ENCODE data around the gene SERP2.

SERP2 gene

DNA sequence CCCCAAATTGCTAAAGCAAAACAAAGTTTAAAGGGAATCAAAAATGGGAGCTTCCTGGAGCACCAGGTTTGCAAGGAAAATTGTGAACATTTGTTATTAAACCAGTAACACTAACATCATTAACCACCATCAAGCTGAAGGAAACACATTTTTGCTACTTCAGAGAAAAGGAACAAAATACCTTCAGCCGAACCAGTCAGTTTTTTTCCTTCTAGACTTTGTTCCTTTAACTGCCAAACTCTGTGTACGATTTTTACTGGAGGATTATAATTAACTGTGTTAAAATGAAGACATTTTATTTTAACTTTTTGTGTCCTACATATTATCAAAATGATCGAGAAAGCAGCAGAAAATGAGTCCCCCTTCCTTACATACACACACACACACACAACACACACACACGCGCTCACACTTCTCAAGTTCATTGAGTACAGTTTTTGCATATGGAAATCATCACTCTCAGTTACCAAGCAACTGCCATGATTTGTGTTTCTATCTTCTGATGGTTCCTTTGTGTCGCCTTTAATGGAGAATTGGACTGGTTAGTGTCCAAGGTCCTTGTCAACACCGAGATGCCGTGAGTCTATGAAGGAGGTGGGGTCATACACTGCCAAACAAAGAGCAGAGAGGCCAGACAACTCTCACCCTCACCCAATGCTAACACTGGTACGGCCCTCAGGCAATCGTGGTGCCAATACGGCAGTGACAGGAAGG, 9.8 kb upstream of the SERP2 start:
- TF ChIP-seq, protein P1, sequence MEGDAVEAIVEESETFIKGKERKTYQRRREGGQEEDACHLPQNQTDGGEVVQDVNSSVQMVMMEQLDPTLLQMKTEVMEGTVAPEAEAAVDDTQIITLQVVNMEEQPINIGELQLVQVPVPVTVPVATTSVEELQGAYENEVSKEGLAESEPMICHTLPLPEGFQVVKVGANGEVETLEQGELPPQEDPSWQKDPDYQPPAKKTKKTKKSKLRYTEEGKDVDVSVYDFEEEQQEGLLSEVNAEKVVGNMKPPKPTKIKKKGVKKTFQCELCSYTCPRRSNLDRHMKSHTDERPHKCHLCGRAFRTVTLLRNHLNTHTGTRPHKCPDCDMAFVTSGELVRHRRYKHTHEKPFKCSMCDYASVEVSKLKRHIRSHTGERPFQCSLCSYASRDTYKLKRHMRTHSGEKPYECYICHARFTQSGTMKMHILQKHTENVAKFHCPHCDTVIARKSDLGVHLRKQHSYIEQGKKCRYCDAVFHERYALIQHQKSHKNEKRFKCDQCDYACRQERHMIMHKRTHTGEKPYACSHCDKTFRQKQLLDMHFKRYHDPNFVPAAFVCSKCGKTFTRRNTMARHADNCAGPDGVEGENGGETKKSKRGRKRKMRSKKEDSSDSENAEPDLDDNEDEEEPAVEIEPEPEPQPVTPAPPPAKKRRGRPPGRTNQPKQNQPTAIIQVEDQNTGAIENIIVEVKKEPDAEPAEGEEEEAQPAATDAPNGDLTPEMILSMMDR (IDR thresholded peaks at IDR 0.05) = no peak

GRCh38 chr13:44364345-44365000, 9.2 kb upstream of the SERP2 start:
- TF ChIP-seq, protein P1 (IDR thresholded peaks at IDR 0.05) = no peak

- TF ChIP-seq, protein P1 (IDR thresholded peaks at IDR 0.05) = no peak
Measured at GRCh38 chr13:44365008-44365407, 8.6 kb upstream of the SERP2 start.

DNA sequence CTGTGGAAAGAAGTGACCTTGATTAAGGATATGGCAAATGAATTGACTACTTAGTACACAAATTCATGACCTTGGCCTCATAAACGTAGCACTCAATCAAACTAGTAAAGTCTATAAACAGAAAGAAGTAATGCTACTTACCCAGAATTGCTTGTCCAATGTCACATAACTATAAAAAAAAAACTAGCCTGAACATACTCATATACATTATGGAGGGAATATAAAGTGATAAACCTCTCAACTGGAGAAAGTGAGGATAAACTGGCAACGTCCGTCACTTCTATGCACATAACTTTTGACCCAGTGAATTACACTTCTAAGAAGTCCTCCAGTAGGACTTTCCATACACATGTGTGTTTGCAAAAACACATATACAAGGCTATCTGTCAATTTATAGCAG, 7.7 kb upstream of the SERP2 start:
- TF ChIP-seq, protein P1 (IDR thresholded peaks at IDR 0.05) = no peak

DNA sequence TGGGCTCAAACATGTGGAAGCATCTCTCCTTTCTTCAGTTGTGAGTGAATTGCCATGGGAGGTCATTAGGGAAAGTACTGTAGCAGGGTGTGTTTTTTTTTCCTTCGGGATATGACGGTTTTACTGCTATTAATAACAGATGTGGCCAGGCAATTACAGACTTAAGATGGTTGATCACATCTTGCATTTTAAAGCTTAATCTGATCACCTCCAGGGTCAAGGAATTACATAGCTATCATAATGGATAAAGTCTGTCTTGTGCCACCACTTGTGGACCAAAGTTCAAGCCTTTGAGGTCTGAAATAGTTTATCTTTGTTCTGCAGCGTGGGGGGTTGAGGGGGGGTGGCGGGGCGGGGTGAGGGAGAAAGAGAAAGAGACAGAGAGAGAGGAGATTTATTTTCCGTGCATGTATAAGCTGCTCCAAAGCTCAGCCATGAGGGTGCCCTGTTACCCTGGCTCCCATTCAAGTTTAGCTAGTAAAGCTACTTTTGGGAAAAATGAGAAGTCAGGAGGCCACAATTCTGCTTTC, 5.5 kb upstream of the SERP2 start:
- TF ChIP-seq, protein P1 (IDR thresholded peaks at IDR 0.05) = no peak

GRCh38 chr13:44368599-44369368, 4.8 kb upstream of the SERP2 start:
- TF ChIP-seq, protein P1 (IDR thresholded peaks at IDR 0.05) = no peak

- TF ChIP-seq, protein P1 (IDR thresholded peaks at IDR 0.05) = no peak
Measured at GRCh38 chr13:44371421-44371820, 2.2 kb upstream of the SERP2 start.

Measured in LNCAP (cell line).